Endothelial cell of umbilical vein (primary cell): Measurements from ENCODE around the gene TSPAN14. TPM values are rescaled to one million over a fixed set of nuclear protein-coding genes. Genes with fewer than 3 reads are reported as not detected.

Experiments
- BruUV-seq: library from RNA; stranded (reverse); fragments of 400-500 nt; replicated peaks from 2 replicates; lab custom pipeline; 2021; lab: Mats Ljungman, UMichigan
- CTCF ChIA-PET: fragments of 300-600, 350-600 bp; sonication (Branson Sonifier 250); formaldehyde crosslinking; loops from one replicate; lab custom pipeline; 2021; ENCODE audit warnings: antibody characterized with exemption, inconsistent platforms; lab: Charles Lee
- POLR2A ChIA-PET: fragments of 300-600, 350-600 bp; sonication (Branson Sonifier 250); formaldehyde crosslinking; loops from one replicate; lab custom pipeline; 2021; ENCODE audit warnings: antibody characterized with exemption, inconsistent platforms; lab: Charles Lee
- DNase-seq: peaks from one replicate; pipeline ENCODE4 v3.0.0-alpha.2; 2011; ENCODE audit warnings: low read depth, low spot score
- FAIRE-seq: peaks from 2 replicates; lab custom pipeline; 2011; peaks lifted over from hg19 to GRCh38; lab: Jason Lieb, UNC
- H2AFZ ChIP-seq: 2 replicates; pipeline ENCODE4 v1.6.0; 2012; ENCODE audit warnings: low read depth, low read length, control low read depth, inconsistent platforms
- H3K27ac ChIP-seq: 2 replicates; pipeline ENCODE4 v1.5.1; 2011; ENCODE audit warnings: low read depth, mild to moderate bottlenecking, control low read depth, low read length, moderate library complexity; ENCODE audit not compliant: insufficient read depth
- H3K27me3 ChIP-seq, 2 experiments: 2 replicates each; pipeline versions ENCODE4 v1.6.0 to v1.6.1; 2011; ENCODE audit warnings: low read length in 2 of 2, mixed read lengths in 1 of 2; ENCODE audit not compliant: control insufficient read depth in 2 of 2, insufficient read depth in 2 of 2
- H3K36me3 ChIP-seq, 2 experiments: 2 replicates in 1 of 2; 3 replicates in 1 of 2; pipeline ENCODE4 v1.5.1; 2011; ENCODE audit warnings: low read length in 2 of 2, mild to moderate bottlenecking in 1 of 2, moderate library complexity in 1 of 2; ENCODE audit not compliant: control insufficient read depth in 2 of 2, insufficient read depth in 2 of 2; ENCODE audit errors: extremely low read depth in 1 of 2
- H3K4me1 ChIP-seq: 3 replicates; pipeline ENCODE4 v1.5.1; 2011; ENCODE audit warnings: mild to moderate bottlenecking, low read length; ENCODE audit not compliant: control insufficient read depth, insufficient read depth; ENCODE audit errors: extremely low read depth
- H3K4me2 ChIP-seq: 2 replicates; pipeline ENCODE4 v1.6.1; 2011; ENCODE audit warnings: low read length, control low read depth, mixed read lengths; ENCODE audit not compliant: insufficient read depth
- H3K4me3 ChIP-seq, 3 experiments: fragments of 200-600 bp in 1 of 3; sonication (generic), shearing (Covaris generic) in 1 of 3; replicated peaks in 1 of 3; 2 replicates each; pipeline ENCODE4 v1.5.1; 2011 to 2016; ENCODE audit warnings: control low read depth in 3 of 3, low read length in 3 of 3, mild to moderate bottlenecking in 2 of 3, inconsistent platforms in 1 of 3, low read depth in 1 of 3, moderate library complexity in 1 of 3; ENCODE audit not compliant: insufficient read depth in 1 of 3
- H3K79me2 ChIP-seq: 2 replicates; pipeline ENCODE4 v1.6.0; 2012; ENCODE audit warnings: low read length, inconsistent platforms; ENCODE audit not compliant: control insufficient read depth, insufficient read depth
- H3K9ac ChIP-seq: replicated peaks from 2 replicates; pipeline ENCODE3; 2011; ENCODE audit warnings: low read length, control low read depth; ENCODE audit not compliant: insufficient read depth; ENCODE audit errors: extremely low read depth
- H3K9me1 ChIP-seq: replicated peaks from 3 replicates; pipeline ENCODE4 v1.6.0; 2011; ENCODE audit warnings: mild to moderate bottlenecking, low read length; ENCODE audit not compliant: control insufficient read depth, insufficient read depth; ENCODE audit errors: extremely low read depth
- H3K9me3 ChIP-seq: replicated peaks from 2 replicates; pipeline ENCODE4 v1.5.1; 2012; ENCODE audit warnings: low read length, inconsistent platforms; ENCODE audit not compliant: control insufficient read depth, insufficient read depth
- H4K20me1 ChIP-seq: replicated peaks from 2 replicates; pipeline ENCODE3; 2011; ENCODE audit warnings: mild to moderate bottlenecking, low read length; ENCODE audit not compliant: control insufficient read depth, insufficient read depth; ENCODE audit errors: extremely low read depth
- CTCF ChIP-seq, 2 donors: IDR thresholded peaks; 1 replicate in 1 of 2; 2 replicates in 1 of 2; pipeline ENCODE4 v1.5.1; 2011; ENCODE audit warnings: low read length in 2 of 2, mild to moderate bottlenecking in 2 of 2, moderate library complexity in 2 of 2, control low read depth in 1 of 2, inconsistent platforms in 1 of 2, low read depth in 1 of 2; ENCODE audit not compliant: insufficient read depth in 1 of 2; ENCODE audit errors: extremely low read depth in 1 of 2
- EZH2 ChIP-seq: IDR thresholded peaks from 2 replicates; pipeline ENCODE4 v1.6.1; 2012; ENCODE audit warnings: borderline replicate concordance, low read depth, mild to moderate bottlenecking, moderate library complexity, low read length, inconsistent platforms; ENCODE audit not compliant: severe bottlenecking
- FOS ChIP-seq: IDR thresholded peaks from 2 replicates; pipeline ENCODE4 v1.6.1; 2011; ENCODE audit warnings: mild to moderate bottlenecking, low read length, moderate library complexity, borderline replicate concordance; ENCODE audit not compliant: insufficient read depth
- GATA2 ChIP-seq: IDR thresholded peaks from 2 replicates; pipeline ENCODE4 v1.7.0; 2011; ENCODE audit warnings: low read depth, mild to moderate bottlenecking, moderate library complexity, mixed read lengths, low read length; ENCODE audit not compliant: insufficient read length, insufficient read depth
- JUN ChIP-seq: IDR thresholded peaks from 2 replicates; pipeline ENCODE4 v1.6.1; 2011; ENCODE audit warnings: borderline replicate concordance, low read depth; ENCODE audit not compliant: insufficient read length, insufficient read depth
- MAX ChIP-seq: IDR thresholded peaks from 2 replicates; pipeline ENCODE4 v1.6.1; 2011; ENCODE audit not compliant: insufficient read depth, insufficient read length
- MYC ChIP-seq: IDR thresholded peaks from one replicate; pipeline ENCODE4 v1.6.1; 2011; ENCODE audit warnings: mild to moderate bottlenecking, low read depth, low read length
- POLR2A ChIP-seq: IDR thresholded peaks from 2 replicates; pipeline ENCODE4 v1.6.1; 2012; ENCODE audit warnings: low read depth, mild to moderate bottlenecking, control low read depth, low read length
- POLR2AphosphoS5 ChIP-seq: IDR thresholded peaks from 2 replicates; pipeline ENCODE4 v1.6.1; 2012; ENCODE audit warnings: low read depth, mild to moderate bottlenecking, control low read depth, low read length, moderate library complexity; ENCODE audit not compliant: insufficient read depth
- dilution Hi-C: fragments of 300-500 bp; cut with MboI; formaldehyde crosslinking; loops from one replicate; pipeline ENCODE4 v1.15.0; 2019; ENCODE audit warnings: low sequenced_read_pairs; ENCODE audit not compliant: extremely low pct_ligation_motif_present
- intact Hi-C: fragments of 100-400 bp; cut with micrococcal nuclease; formaldehyde crosslinking; loops from one replicate; pipeline ENCODE4 v1.10.0; 2022
- polyA plus RNA-seq, 4 experiments: library from polyadenylated mRNA; depleted of rRNA in 3 of 4; stranded (reverse) in 3 of 4; unstranded in 1 of 4; fragments of >200 nt; gene quantifications; 2 replicates each; pipeline versions ENCODE4 v1.2.1 to v1.2.3, GENCODE V29; 2011 to 2012; ENCODE audit warnings: missing spikeins in 1 of 4
- total RNA-seq: library from RNA; stranded (reverse); gene quantifications from 2 replicates; pipeline ENCODE4 v1.2.3, GENCODE V29; 2021

Gene TSPAN14
- total and polyA plus RNA-seq, 2 donors (not counting 3 experiments of a cell fraction or from before 2014, with no cell fraction given): 210 to 242 TPM

GRCh38 chr10:80580638-80581468, 126.7 kb downstream of the TSPAN14 start:
- DNase-seq (no peak), FAIRE-seq (no peak)
- no TSS peak for BruUV-seq
- Histone ChIP-seq H3K9me1 (no peaks in the 10 kb centered on the region), H3K36me3 (no peaks in the 10 kb centered on the region), H4K20me1 (no peaks in the 10 kb centered on the region), H3K4me2 (no peak overlapping the region), H3K27me3 (peaks cover 8 to 11% of the 10 kb centered on the region in 2 experiments), H3K4me1 (no peaks in the 10 kb centered on the region), H3K27ac (no peak overlapping the region), H3K9ac (no peak overlapping the region), H3K9me3 (no peaks in the 10 kb centered on the region), H3K4me3 (no peak overlapping the region), H3K79me2 (no peaks in the 10 kb centered on the region), H2AFZ (no peak overlapping the region)
- no peak for TF ChIP-seq POLR2AphosphoS5
- no peak for TF ChIP-seq MAX
- no peak for TF ChIP-seq FOS
- TF ChIP-seq EZH2: no peak
- no peak for TF ChIP-seq CTCF (IDR thresholded peaks at IDR 0.05; ENCODE audit: extremely low read depth in 1 of 2, insufficient read depth in 1 of 2, low read depth in 1 of 2, low read length in 2 of 2)
- no peak for TF ChIP-seq MYC
- no peak for TF ChIP-seq JUN
- TF ChIP-seq GATA2: no peak
- no peak for TF ChIP-seq POLR2A
- POLR2A ChIA-PET: no interaction called here
- intact Hi-C loops: no loop called here
- dilution Hi-C loops: no loop called here
- CTCF ChIA-PET: interaction anchor here (1.8 kb wide), 1 partner anchor 16 kb away, joined by 8 read pairs; no protein-coding TSS in a partner anchor
